ENCODE data around the gene SYNPR. TPM values are rescaled to one million over a fixed set of nuclear protein-coding genes. Genes with fewer than 3 reads are reported as not detected.
A peak's percentile ranks its signal among the peaks of the same experiment; 100 is the strongest.

SYNPR gene
- total RNA-seq, 1 experiment from 2014 or later = 0.85 TPM

- Mint-ChIP-seq H3K36me3 (peaks cover 11% of the 10 kb centered on the region), H3K4me3 (no peak overlapping the region), H3K27me3 (ENCODE audit: low read depth) (no peaks in the 10 kb centered on the region), H3K4me1 (no peaks in the 10 kb centered on the region), H3K27ac (no peak overlapping the region), H3K9me3 (peaks cover 14% of the 10 kb centered on the region)
- DNase-seq (ENCODE audit: low spot score) (no peak), ATAC-seq (no peak)
- ChIA-PET POLR2A (no interaction called here), CTCF (no interaction called here)
- no peak for TF ChIP-seq USF2 (CRISPR knock-in tag; IDR thresholded peaks at IDR 0.05)
- TF ChIP-seq ZNF512 (CRISPR knock-in tag; IDR thresholded peaks at IDR 0.05; ENCODE audit: borderline replicate concordance) = no peak
- TF ChIP-seq ETV6 (CRISPR knock-in tag; IDR thresholded peaks at IDR 0.05) = no peak
- TF ChIP-seq TCF7 (CRISPR knock-in tag; IDR thresholded peaks at IDR 0.05; ENCODE audit: low read depth) = no peak
- TF ChIP-seq HMGA2 (CRISPR knock-in tag; IDR thresholded peaks at IDR 0.05) = no peak
- TF ChIP-seq IRF1 (CRISPR knock-in tag; IDR thresholded peaks at IDR 0.05) = no peak
- no peak for TF ChIP-seq ZSCAN18 (CRISPR knock-in tag; IDR thresholded peaks at IDR 0.05)
- TF ChIP-seq USF1 (CRISPR knock-in tag; IDR thresholded peaks at IDR 0.05) = no peak
- no peak for TF ChIP-seq SMAD3 (CRISPR knock-in tag; IDR thresholded peaks at IDR 0.05; ENCODE audit: borderline replicate concordance)
- TF ChIP-seq MAX (CRISPR knock-in tag; IDR thresholded peaks at IDR 0.05) = no peak
- no peak for TF ChIP-seq OVOL2 (CRISPR knock-in tag; IDR thresholded peaks at IDR 0.05; ENCODE audit: borderline replicate concordance)
These were observed 122.2 kb downstream of the SYNPR start for GRCh38 chr3:63400246-63400860.

GRCh38 chr3:63405882-63406281 is 127.8 kb downstream of the SYNPR start:
- no peak overlapping the region for H3K4me3 Mint-ChIP-seq
- no peaks in the 10 kb centered on the region for H3K4me1 Mint-ChIP-seq
- H3K27ac Mint-ChIP-seq = no peak overlapping the region
- peaks cover 18% of the 10 kb centered on the region for H3K9me3 Mint-ChIP-seq
- DNase-seq (ENCODE audit: low spot score) (no peak), ATAC-seq (peak; percentile 34; the same call in 1 of the 2 replicates)
- ChIA-PET CTCF (interaction anchor here (1.6 kb wide), 1 partner anchor 41 kb away, joined by 8 read pairs; no protein-coding TSS in a partner anchor), POLR2A (no interaction called here)
- no peaks in the 10 kb centered on the region for H3K27me3 Mint-ChIP-seq (ENCODE audit: low read depth)
- peaks cover 11% of the 10 kb centered on the region for H3K36me3 Mint-ChIP-seq
- TF ChIP-seq GTF2I (CRISPR knock-in tag; conservative IDR thresholded peaks at IDR 0.05) = no peak
- no peak for TF ChIP-seq CTCF (IDR thresholded peaks at IDR 0.05)
- no peak for TF ChIP-seq USF2 (CRISPR knock-in tag; IDR thresholded peaks at IDR 0.05)
- no peak for TF ChIP-seq PRDM15 (CRISPR knock-in tag; IDR thresholded peaks at IDR 0.05)
- TF ChIP-seq IRF2 (CRISPR knock-in tag; IDR thresholded peaks at IDR 0.05; ENCODE audit: borderline replicate concordance, low read depth) = no peak
- TF ChIP-seq E2F5 (CRISPR knock-in tag; IDR thresholded peaks at IDR 0.05) = no peak
- no peak for TF ChIP-seq CREM (CRISPR knock-in tag; IDR thresholded peaks at IDR 0.05)
- no peak for TF ChIP-seq TEAD4 (CRISPR knock-in tag; IDR thresholded peaks at IDR 0.05)
- no peak for TF ChIP-seq ZNF416 (CRISPR knock-in tag; IDR thresholded peaks at IDR 0.05)
- TF ChIP-seq JAZF1 (CRISPR knock-in tag; IDR thresholded peaks at IDR 0.05) = no peak
- TF ChIP-seq IRF1 (CRISPR knock-in tag; IDR thresholded peaks at IDR 0.05) = no peak

All from WTC11 (cell line).